ACC112 (cell line): Measurements from ENCODE around the gene ACOT13.
"Not testable (repeated sequence)": the region's sequence is repeated elsewhere in the genome, so short reads cannot be mapped to it uniquely, and the experiment has no call there.

ENCODE experiments used
- H2AFZ ChIP-seq: fragments of 200-600 bp; sonication (generic); one replicate; pipeline ENCODE4 v1.6.0; 2017; ENCODE audit warnings: antibody characterized with exemption, low read length; ENCODE audit not compliant: unreplicated experiment
- H3K27ac ChIP-seq: fragments of 200-600 bp; sonication (generic); 2 replicates; pipeline ENCODE4 v1.5.1; 2014; ENCODE audit warnings: low read depth, mild to moderate bottlenecking, antibody characterized with exemption, low read length, moderate library complexity
- H3K27me3 ChIP-seq: fragments of 200-600 bp; sonication (generic); 2 replicates; pipeline ENCODE4 v1.6.1; 2014; ENCODE audit warnings: mild to moderate bottlenecking, antibody characterized with exemption, low read length, moderate library complexity, mixed read lengths; ENCODE audit not compliant: insufficient read depth
- H3K36me3 ChIP-seq: fragments of 200-600 bp; sonication (generic); 2 replicates; pipeline ENCODE4 v1.6.1; 2016; ENCODE audit warnings: mild to moderate bottlenecking, antibody characterized with exemption, low read length, moderate library complexity, mixed read lengths; ENCODE audit not compliant: insufficient read depth
- H3K4me1 ChIP-seq: fragments of 200-600 bp; sonication (generic); one replicate; pipeline ENCODE4 v1.6.1; 2016; ENCODE audit warnings: low read length, mixed read lengths; ENCODE audit not compliant: insufficient read depth, unreplicated experiment, control insufficient read depth
- H3K4me3 ChIP-seq: fragments of 200-600 bp; sonication (generic); 2 replicates; pipeline ENCODE4 v1.5.1; 2014; ENCODE audit warnings: mild to moderate bottlenecking, low read depth, low read length
- H3K79me2 ChIP-seq: fragments of 200-600 bp; sonication (generic); one replicate; pipeline ENCODE4 v1.6.0; 2016; ENCODE audit warnings: low read length; ENCODE audit not compliant: control insufficient read depth, unreplicated experiment, insufficient read depth

The ACOT13 gene

GRCh38 chr6:24752503-24752902, 85.6 kb downstream of the ACOT13 start:
- H3K79me2 ChIP-seq, result no peaks in the 10 kb centered on the region
- H3K27me3 ChIP-seq, result no peaks in the 10 kb centered on the region
- H3K4me3 ChIP-seq, result no peak overlapping the region
- peaks cover 6% of the 10 kb centered on the region for H3K4me1 ChIP-seq
- no peak overlapping the region for H2AFZ ChIP-seq
- no peak overlapping the region for H3K27ac ChIP-seq
- no peaks in the 10 kb centered on the region for H3K36me3 ChIP-seq

GRCh38 chr6:24752917-24753492, 86.1 kb downstream of the ACOT13 start:
- no peak overlapping the region for H3K27ac ChIP-seq
- no peaks in the 10 kb centered on the region for H3K27me3 ChIP-seq
- H3K4me1 ChIP-seq, result peaks cover 6% of the 10 kb centered on the region
- H3K79me2 ChIP-seq, result no peaks in the 10 kb centered on the region
- H3K36me3 ChIP-seq, result no peaks in the 10 kb centered on the region
- no peak overlapping the region for H3K4me3 ChIP-seq
- no peak overlapping the region for H2AFZ ChIP-seq

- Histone ChIP-seq H3K27me3 (no peaks in the 10 kb centered on the region), H3K4me1 (peaks cover 6% of the 10 kb centered on the region), H3K36me3 (no peaks in the 10 kb centered on the region), H2AFZ (no peak overlapping the region), H3K4me3 (no peak overlapping the region), H3K27ac (no peak overlapping the region), H3K79me2 (no peaks in the 10 kb centered on the region)
These were observed 86.7 kb downstream of the ACOT13 start for GRCh38 chr6:24753545-24753944.

GRCh38 chr6:24754378-24754777, 87.5 kb downstream of the ACOT13 start:
- H3K4me3 ChIP-seq, H3K36me3 ChIP-seq, H3K27me3 ChIP-seq, H3K4me1 ChIP-seq, H2AFZ ChIP-seq, H3K79me2 ChIP-seq, H3K27ac ChIP-seq: not testable (repeated sequence)
